Esophagus muscularis mucosa (tissue), 4 donors: ENCODE measurements around the gene HS6ST1. TPM values are rescaled to one million over a fixed set of nuclear protein-coding genes. Genes with fewer than 3 reads are reported as not detected.

Source experiments
- DNase-seq: peaks from one replicate; pipeline ENCODE4 v3.0.0-alpha.2; 2017; ENCODE audit errors: extremely low spot score
- H3K27ac ChIP-seq, 4 donors: fragments of 200-600 bp; sonication (generic); replicated peaks in 1 of 4; 1 replicate in 3 of 4; 2 replicates in 1 of 4; pipeline ENCODE4 v1.5.1; 2016 to 2019; ENCODE audit warnings: mild to moderate bottlenecking in 1 of 4
- H3K27me3 ChIP-seq, 4 donors: fragments of 200-600 bp; sonication (generic); one replicate each; pipeline versions ENCODE4 v1.5.1 to v1.6.0; 2016 to 2019
- H3K36me3 ChIP-seq, 4 donors: fragments of 200-600 bp; sonication (generic); one replicate each; pipeline ENCODE4 v1.5.1; 2016 to 2019
- H3K4me1 ChIP-seq, 4 donors: fragments of 200-600 bp; sonication (generic); one replicate each; pipeline ENCODE4 v1.5.1; 2016 to 2019
- H3K4me3 ChIP-seq, 4 donors: fragments of 200-600 bp; sonication (generic); 1 replicate in 2 of 4; 2 replicates in 2 of 4; pipeline ENCODE4 v1.5.1; 2016 to 2019; ENCODE audit warnings: mild to moderate bottlenecking in 4 of 4, moderate library complexity in 1 of 4
- H3K9me3 ChIP-seq, 4 donors: fragments of 200-600 bp; sonication (generic); 1 replicate in 3 of 4; 2 replicates in 1 of 4; pipeline ENCODE4 v1.5.1; 2016 to 2019
- EP300 ChIP-seq: sonication (generic); formaldehyde crosslinking; IDR thresholded peaks from one replicate; pipeline ENCODE4 v1.6.1; 2017; ENCODE audit warnings: antibody characterized with exemption
- POLR2A ChIP-seq: fragments of 450-650 bp; IDR thresholded peaks from one replicate; pipeline ENCODE4 v1.6.1; 2017; ENCODE audit warnings: antibody characterized with exemption, moderate library complexity, mild to moderate bottlenecking, low read depth
- POLR2AphosphoS5 ChIP-seq, 2 donors: sonication (generic); formaldehyde crosslinking; IDR thresholded peaks; one replicate each; pipeline ENCODE4 v1.6.1; 2017; ENCODE audit warnings: antibody characterized with exemption in 2 of 2
- WGBS: methylation state at CpG from one replicate; pipeline ENCODE4 v1.1.5; 2018; 5-methylcytosine and 5-hydroxymethylcytosine counted together
- intact Hi-C: fragments of 100-400 bp; cut with DNase I; formaldehyde crosslinking; loops from one replicate; pipeline ENCODE4 v1.15.1; 2023
- total RNA-seq, 4 donors: library from RNA; depleted of rRNA; stranded (reverse); fragments of >200 nt; gene quantifications; one replicate each; pipeline versions ENCODE4 v1.1.0 to v1.2.1, GENCODE V29; 2016
- TF ChIP-seq, protein P1 (sequence below), 3 experiments: fragments of 200-600 bp in 2 of 3; fragments of 450-650 bp in 1 of 3; sonication (generic) in 2 of 3; IDR thresholded peaks; one replicate each; pipeline ENCODE4 v1.5.1; 2017 to 2019; ENCODE audit warnings: antibody characterized with exemption in 3 of 3, mild to moderate bottlenecking in 2 of 3, moderate library complexity in 1 of 3

Gene HS6ST1
- total RNA-seq, 4 donors from 2014 or later, result 17.4 to 62.2 (median 38.5) TPM

GRCh38 chr2:128272601-128273468, 45.8 kb downstream of the HS6ST1 start:
- no peak for TF ChIP-seq POLR2AphosphoS5 (IDR thresholded peaks at IDR 0.05)
- no peak for TF ChIP-seq POLR2A
- TF ChIP-seq, protein P1, sequence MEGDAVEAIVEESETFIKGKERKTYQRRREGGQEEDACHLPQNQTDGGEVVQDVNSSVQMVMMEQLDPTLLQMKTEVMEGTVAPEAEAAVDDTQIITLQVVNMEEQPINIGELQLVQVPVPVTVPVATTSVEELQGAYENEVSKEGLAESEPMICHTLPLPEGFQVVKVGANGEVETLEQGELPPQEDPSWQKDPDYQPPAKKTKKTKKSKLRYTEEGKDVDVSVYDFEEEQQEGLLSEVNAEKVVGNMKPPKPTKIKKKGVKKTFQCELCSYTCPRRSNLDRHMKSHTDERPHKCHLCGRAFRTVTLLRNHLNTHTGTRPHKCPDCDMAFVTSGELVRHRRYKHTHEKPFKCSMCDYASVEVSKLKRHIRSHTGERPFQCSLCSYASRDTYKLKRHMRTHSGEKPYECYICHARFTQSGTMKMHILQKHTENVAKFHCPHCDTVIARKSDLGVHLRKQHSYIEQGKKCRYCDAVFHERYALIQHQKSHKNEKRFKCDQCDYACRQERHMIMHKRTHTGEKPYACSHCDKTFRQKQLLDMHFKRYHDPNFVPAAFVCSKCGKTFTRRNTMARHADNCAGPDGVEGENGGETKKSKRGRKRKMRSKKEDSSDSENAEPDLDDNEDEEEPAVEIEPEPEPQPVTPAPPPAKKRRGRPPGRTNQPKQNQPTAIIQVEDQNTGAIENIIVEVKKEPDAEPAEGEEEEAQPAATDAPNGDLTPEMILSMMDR (IDR thresholded peaks at IDR 0.05), result no peak
- no peak for TF ChIP-seq EP300
- Histone ChIP-seq H3K9me3 (peaks cover 0 to 9% (median 2%) of the 10 kb centered on the region in 4 donors), H3K4me1 (peaks cover 0 to 10% (median 2%) of the 10 kb centered on the region in 4 donors), H3K27ac (no peak overlapping the region), H3K27me3 (no peaks in the 10 kb centered on the region), H3K4me3 (no peak overlapping the region), H3K36me3 (peaks cover 0 to 31% (median 21%) of the 10 kb centered on the region in 4 donors)
- 97% methylated on average over 16 of the region's 18 CpGs for WGBS
- DNase-seq, result no peak
- intact Hi-C loops, result no loop called here

DNA sequence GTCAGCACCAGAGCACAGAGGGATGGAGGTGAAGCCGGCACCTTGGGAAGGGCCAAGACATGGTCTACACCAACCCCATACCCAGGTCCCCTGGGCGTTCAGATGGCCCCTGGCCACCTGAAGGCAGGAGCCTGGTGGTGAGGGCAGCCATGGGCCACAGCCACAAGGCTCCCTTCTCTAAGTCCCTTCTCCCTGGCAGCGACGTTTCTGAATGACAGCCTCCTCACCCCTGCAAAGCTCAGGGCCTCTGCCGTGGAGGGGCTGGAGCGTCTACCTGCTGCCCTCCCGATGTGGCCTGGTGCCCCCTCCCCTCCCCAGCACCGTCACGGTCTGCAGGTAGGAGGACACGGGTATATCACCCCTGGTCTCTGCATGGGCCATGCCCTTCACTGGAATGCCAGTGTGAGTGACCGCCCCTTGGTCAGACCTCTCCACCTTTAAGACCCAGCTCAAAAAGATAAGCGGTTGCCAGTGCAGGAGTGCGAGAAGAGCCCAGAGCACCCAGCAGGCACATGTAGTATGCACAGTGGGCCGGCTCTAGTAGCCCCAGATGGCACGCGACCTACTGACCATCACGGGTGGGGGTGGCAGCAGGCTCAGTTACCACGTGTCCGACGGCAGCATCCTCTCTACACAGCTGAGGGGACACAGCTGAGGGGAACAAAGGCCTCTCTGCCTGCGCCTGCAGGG, 46.6 kb downstream of the HS6ST1 start:
- no peak for DNase-seq
- Histone ChIP-seq H3K36me3 (peaks cover 0 to 33% (median 24%) of the 10 kb centered on the region in 4 donors), H3K4me3 (no peak overlapping the region), H3K9me3 (peaks cover 0 to 9% (median 2%) of the 10 kb centered on the region in 4 donors), H3K4me1 (peaks cover 0 to 10% (median 2%) of the 10 kb centered on the region in 4 donors), H3K27me3 (no peaks in the 10 kb centered on the region), H3K27ac (no peak overlapping the region)
- 94% methylated on average over 5 of the region's 21 CpGs for WGBS
- intact Hi-C loops, result no loop called here
- TF ChIP-seq, protein P1 (IDR thresholded peaks at IDR 0.05), result no peak
- no peak for TF ChIP-seq EP300
- no peak for TF ChIP-seq POLR2AphosphoS5 (IDR thresholded peaks at IDR 0.05)
- TF ChIP-seq POLR2A, result no peak

GRCh38 chr2:128271597-128271910, 47.1 kb downstream of the HS6ST1 start:
- peaks cover 0 to 34% (median 24%) of the 10 kb centered on the region in 4 donors for H3K36me3 ChIP-seq
- no peaks in the 10 kb centered on the region for H3K27me3 ChIP-seq
- intact Hi-C loops, result no loop called here
- no peak overlapping the region for H3K27ac ChIP-seq
- TF ChIP-seq POLR2AphosphoS5 (IDR thresholded peaks at IDR 0.05), result no peak
- no peak for TF ChIP-seq EP300
- TF ChIP-seq POLR2A, result no peak
- TF ChIP-seq, protein P1 (IDR thresholded peaks at IDR 0.05), result no peak
- peaks cover 0 to 10% (median 2%) of the 10 kb centered on the region in 4 donors for H3K4me1 ChIP-seq
- no peak overlapping the region for H3K4me3 ChIP-seq
- WGBS, result 94% methylated on average over 7 of the region's 12 CpGs
- no peak for DNase-seq
- peaks cover 0 to 9% (median 2%) of the 10 kb centered on the region in 4 donors for H3K9me3 ChIP-seq

- H3K27ac ChIP-seq, result no peak overlapping the region
- WGBS, result 94% methylated on average over 5 of the region's 18 CpGs
- H3K4me3 ChIP-seq, result no peak overlapping the region
- intact Hi-C loops, result no loop called here
- peaks cover 0 to 9% (median 2%) of the 10 kb centered on the region in 4 donors for H3K9me3 ChIP-seq
- no peaks in the 10 kb centered on the region for H3K27me3 ChIP-seq
- no peak for DNase-seq
- peaks cover 0 to 10% (median 2%) of the 10 kb centered on the region in 4 donors for H3K4me1 ChIP-seq
- H3K36me3 ChIP-seq, result peaks cover 0 to 32% (median 24%) of the 10 kb centered on the region in 4 donors
- TF ChIP-seq POLR2A, result no peak
- no peak for TF ChIP-seq POLR2AphosphoS5 (IDR thresholded peaks at IDR 0.05)
- TF ChIP-seq, protein P1 (IDR thresholded peaks at IDR 0.05), result no peak
- TF ChIP-seq EP300, result no peak
Observed at GRCh38 chr2:128270672-128271596, 47.7 kb downstream of the HS6ST1 start.
